GM12801 (cell line): Measurements from ENCODE around the gene RASSF4.

Source experiments
- CTCF ChIP-seq: IDR thresholded peaks from one replicate; pipeline ENCODE4 v1.5.1; 2011; ENCODE audit warnings: control low read depth; ENCODE audit not compliant: insufficient read length; ENCODE audit errors: extremely low read depth

Gene RASSF4

GRCh38 chr10:45005284-45005683 lies 45.7 kb downstream of the RASSF4 start:
- no peak for TF ChIP-seq CTCF

GRCh38 chr10:45006276-45007030 lies 46.9 kb downstream of the RASSF4 start:
- TF ChIP-seq CTCF: no peak

GRCh38 chr10:45008524-45009161 lies 49.0 kb downstream of the RASSF4 start:
- TF ChIP-seq CTCF: no peak

GRCh38 chr10:45015590-45015989 lies 56.0 kb downstream of the RASSF4 start:
- no peak for TF ChIP-seq CTCF

GRCh38 chr10:45023426-45023825 lies 63.8 kb downstream of the RASSF4 start:
- TF ChIP-seq CTCF: no peak

GRCh38 chr10:45034301-45034700 lies 74.7 kb downstream of the RASSF4 start:
- no peak for TF ChIP-seq CTCF

GRCh38 chr10:45035673-45036072 lies 76.1 kb downstream of the RASSF4 start:
- no peak for TF ChIP-seq CTCF
